ENCODE results near the gene SETX. TPM values are rescaled to one million over a fixed set of nuclear protein-coding genes. Genes with fewer than 3 reads are reported as not detected.

SETX gene
- total RNA-seq, 1 experiment from 2014 or later, result 44.3 TPM

GRCh38 chr9:132218208-132218607, 136.6 kb downstream of the SETX start:
- peaks cover 10 to 16% of the 10 kb centered on the region in 2 experiments; a peak in 3 of 4 replicates for H3K4me1 Mint-ChIP-seq
- Histone ChIP-seq H3K14ac (ENCODE audit: insufficient read depth, low read length) (no peak overlapping the region), H3K4ac (ENCODE audit: low read depth, low read length) (no peak overlapping the region), H3K4me1 (ENCODE audit: insufficient read depth, low read length) (no peaks in the 10 kb centered on the region), H3K27ac (ENCODE audit: insufficient read length, low read depth, low read length) (no peak overlapping the region), H4K20me1 (ENCODE audit: control insufficient read depth, insufficient read depth, insufficient read length) (no peaks in the 10 kb centered on the region), H3K23me2 (ENCODE audit: insufficient read length, low read depth, low read length, poor library complexity, severe bottlenecking) (peaks cover 6% of the 10 kb centered on the region), H3K56ac (ENCODE audit: insufficient read length, low read depth, low read length) (no peak overlapping the region), H3T11ph (ENCODE audit: low read length) (no peak overlapping the region), H2BK15ac (ENCODE audit: low read depth, low read length) (no peak overlapping the region), H2AFZ (ENCODE audit: low read length) (no peak overlapping the region), H3K9ac (ENCODE audit: extremely low read depth, insufficient read length, low read length) (no peak overlapping the region), H3K4me2 (ENCODE audit: insufficient read depth, insufficient read length, low read length) (no peak overlapping the region), H4K8ac (replicated peaks; ENCODE audit: insufficient read length, low read depth, low read length) (no peak overlapping the region), H2BK120ac (ENCODE audit: low read depth, low read length, poor library complexity, severe bottlenecking) (no peak overlapping the region), H3K18ac (ENCODE audit: insufficient read length, low read depth, low read length) (no peak overlapping the region), H3K23ac (ENCODE audit: insufficient read length, low read depth, low read length) (no peak overlapping the region), H3K9me3 (ENCODE audit: control insufficient read depth, low read depth, low read length) (no peaks in the 10 kb centered on the region), H2BK20ac (ENCODE audit: low read depth, low read length, poor library complexity, severe bottlenecking) (no peak overlapping the region), H2BK12ac (ENCODE audit: insufficient read length, low read depth, low read length) (no peak overlapping the region), H2AK5ac (ENCODE audit: insufficient read length, low read length) (no peak overlapping the region), H2BK5ac (ENCODE audit: insufficient read length, low read length) (no peak overlapping the region), H3K79me2 (ENCODE audit: insufficient read depth, low read length) (no peaks in the 10 kb centered on the region), H3K79me1 (ENCODE audit: insufficient read depth, low read depth, low read length, poor library complexity, severe bottlenecking) (no peaks in the 10 kb centered on the region), H4K91ac (ENCODE audit: insufficient read length, low read depth, low read length) (no peak overlapping the region), H3K27me3 (ENCODE audit: insufficient read depth, low read length) (no peaks in the 10 kb centered on the region), H4K5ac (ENCODE audit: insufficient read length, low read depth, low read length) (no peak overlapping the region)
- H3K27ac Mint-ChIP-seq, result no peak overlapping the region
- H3K9me3 Mint-ChIP-seq, result no peaks in the 10 kb centered on the region; a peak in 1 of 5 replicates
- WGBS (ENCODE audit: extremely low coverage, insufficient read length, low lambda C conversion rate), result no CpG with 5 or more reads among the region's 8 CpGs
- TF ChIP-seq CTCF (conservative IDR thresholded peaks at IDR 0.05), result no peak
- DNase-seq, result no peak
- no peak overlapping the region for H3K4me3 Mint-ChIP-seq
- H3K27me3 Mint-ChIP-seq (ENCODE audit: low read depth), result peaks cover 8% of the 10 kb centered on the region
- no peaks in the 10 kb centered on the region for H3K36me3 Mint-ChIP-seq (ENCODE audit: insufficient read depth in 1 of 3, low read depth in 3 of 3)
